NCI-H446 treated with DMSO at 0.1 percent for 48 hours (cell line): Measurements from ENCODE around the gene GFOD2.

Experiments used
- DNase-seq: peaks from one replicate; lab custom pipeline; 2025; lab: John Stamatoyannopoulos, UW

GFOD2 gene

DNA sequence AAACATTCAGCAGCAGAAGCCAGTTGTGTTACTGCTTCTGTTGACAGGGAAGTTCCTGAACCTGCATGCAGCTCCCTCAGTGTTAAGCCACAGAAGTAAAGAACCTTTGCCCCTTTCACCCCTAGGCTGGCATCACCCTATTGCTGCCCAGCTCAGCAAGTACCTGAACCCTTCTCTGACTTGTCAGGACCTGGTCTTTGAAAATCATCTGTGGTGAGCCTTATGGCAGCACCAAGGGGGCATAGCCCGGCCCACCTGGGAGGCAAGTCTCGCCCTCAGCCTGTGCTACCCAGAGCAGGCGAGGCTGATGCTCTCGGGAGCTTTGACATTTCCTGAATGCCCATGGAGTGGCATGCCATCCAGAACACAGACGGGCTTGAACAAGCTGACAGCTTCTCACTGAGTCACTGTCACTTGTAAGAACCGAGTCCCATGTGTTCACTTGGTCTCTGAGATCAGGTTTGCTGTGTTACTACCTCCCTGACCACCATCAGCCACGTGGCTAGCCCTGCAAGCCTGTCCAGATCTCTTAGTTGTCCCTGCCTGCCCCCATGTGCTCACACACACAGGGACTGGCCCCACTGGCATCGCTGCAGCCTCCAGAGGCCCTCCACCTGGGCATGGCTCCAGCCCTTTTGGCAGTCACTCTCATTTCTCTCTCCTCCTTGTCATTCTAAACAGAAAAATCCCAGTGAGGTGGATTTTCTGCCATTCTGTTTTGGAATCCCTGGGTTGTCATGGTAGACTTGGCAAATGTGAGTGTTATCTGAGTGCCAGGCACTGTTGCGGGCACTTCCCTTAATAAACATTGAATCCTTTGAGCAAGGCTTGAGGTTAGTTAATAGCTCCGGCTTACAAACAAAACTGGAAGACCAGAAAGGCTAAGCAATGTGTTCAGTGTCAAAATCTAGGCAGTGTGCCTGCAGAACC, 77.1 kb downstream of the GFOD2 start:
- peak; percentile 66 for DNase-seq

DNA sequence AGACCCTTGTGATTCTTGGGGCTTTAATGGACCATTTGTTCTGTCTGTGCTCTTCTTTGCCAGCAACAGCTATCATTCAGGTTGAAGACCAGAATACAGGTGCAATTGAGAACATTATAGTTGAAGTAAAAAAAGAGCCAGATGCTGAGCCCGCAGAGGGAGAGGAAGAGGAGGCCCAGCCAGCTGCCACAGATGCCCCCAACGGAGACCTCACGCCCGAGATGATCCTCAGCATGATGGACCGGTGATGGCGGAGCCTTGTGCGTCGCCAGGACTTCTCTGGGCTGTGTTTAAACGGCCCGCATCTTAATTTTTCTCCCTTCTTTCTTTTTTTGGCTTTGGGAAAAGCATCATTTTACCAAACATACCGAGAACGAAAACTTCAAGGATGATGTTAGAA, 81.5 kb downstream of the GFOD2 start:
- DNase-seq, result no peak

DNA sequence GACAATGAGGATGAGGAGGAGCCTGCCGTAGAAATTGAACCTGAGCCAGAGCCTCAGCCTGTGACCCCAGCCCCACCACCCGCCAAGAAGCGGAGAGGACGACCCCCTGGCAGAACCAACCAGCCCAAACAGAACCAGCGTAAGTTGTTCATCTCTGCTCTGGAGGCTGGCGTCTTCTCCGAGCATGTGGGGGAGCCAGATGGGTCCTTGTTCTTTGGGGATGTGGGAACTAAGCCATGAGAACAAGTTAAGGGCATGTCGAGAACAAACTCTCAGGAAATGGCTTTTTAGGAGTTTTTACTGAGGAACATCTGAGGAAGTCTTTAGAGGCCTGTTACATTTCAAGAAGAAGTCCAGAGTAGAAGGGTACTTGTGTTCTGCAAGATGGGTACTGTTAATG, 82.4 kb downstream of the GFOD2 start:
- DNase-seq, result no peak

DNA sequence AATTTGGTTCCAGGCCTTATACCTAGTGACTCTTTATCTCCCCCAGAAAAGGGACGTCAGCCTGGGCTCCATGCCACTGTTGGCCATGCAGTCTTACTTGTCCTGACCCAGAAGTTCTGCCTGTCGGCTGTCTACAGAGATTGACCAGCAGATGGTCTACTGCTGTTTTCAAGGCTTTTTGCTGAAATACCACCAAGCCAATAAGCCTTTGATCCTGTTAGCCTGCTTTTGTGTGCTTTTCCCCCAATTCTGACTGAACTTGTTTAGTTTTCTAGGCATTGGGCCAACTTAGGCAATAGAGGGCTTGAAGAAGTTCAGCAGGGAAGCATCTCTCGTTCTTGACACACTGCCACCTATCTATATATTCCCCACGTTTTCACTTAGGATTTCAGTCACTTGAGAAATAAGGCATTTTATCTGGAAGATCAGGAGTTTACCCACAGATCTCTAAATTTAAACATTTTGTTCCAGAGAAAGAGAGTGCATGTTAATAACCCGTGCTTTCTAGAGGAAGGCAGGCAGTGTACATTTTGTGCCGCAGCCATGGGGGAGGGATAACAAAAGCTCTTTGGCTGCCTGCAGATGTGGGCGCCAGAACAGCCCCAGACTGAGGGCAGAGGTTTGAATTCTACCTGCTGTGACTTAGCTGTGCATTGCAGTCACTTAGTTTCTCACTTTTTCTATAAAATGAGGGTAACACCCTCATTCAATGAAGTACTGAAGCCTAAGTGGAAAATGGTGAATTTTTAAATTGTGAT, 86.5 kb downstream of the GFOD2 start:
- no peak for DNase-seq

DNA sequence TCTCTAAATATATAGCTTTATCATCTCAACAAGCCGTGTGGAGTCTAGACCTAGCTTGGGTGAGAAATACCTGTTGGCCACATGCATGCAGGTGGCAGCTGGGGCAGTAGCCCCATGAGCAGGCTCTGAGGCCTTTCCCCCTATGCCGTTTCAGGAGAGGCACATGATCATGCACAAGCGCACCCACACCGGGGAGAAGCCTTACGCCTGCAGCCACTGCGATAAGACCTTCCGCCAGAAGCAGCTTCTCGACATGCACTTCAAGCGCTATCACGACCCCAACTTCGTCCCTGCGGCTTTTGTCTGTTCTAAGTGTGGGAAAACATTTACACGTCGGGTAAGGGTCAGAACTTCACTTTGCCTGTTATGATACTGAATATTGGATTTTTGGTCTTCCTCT, 90.9 kb downstream of the GFOD2 start:
- no peak for DNase-seq
